HG03469 (cell line): ENCODE results near the gene CDH2.
"Not testable (repeated sequence)": the region's sequence is repeated elsewhere in the genome, so short reads cannot be mapped to it uniquely, and the experiment has no call there.

Source experiments
- ATAC-seq: cut with Tn5 transposase; IDR thresholded peaks from one replicate; pipeline ENCODE4 v1.9.1; 2021; ENCODE audit warnings: mild to moderate bottlenecking, moderate library complexity, moderate number of reproducible peaks; ENCODE audit not compliant: unreplicated experiment

The CDH2 gene

DNA sequence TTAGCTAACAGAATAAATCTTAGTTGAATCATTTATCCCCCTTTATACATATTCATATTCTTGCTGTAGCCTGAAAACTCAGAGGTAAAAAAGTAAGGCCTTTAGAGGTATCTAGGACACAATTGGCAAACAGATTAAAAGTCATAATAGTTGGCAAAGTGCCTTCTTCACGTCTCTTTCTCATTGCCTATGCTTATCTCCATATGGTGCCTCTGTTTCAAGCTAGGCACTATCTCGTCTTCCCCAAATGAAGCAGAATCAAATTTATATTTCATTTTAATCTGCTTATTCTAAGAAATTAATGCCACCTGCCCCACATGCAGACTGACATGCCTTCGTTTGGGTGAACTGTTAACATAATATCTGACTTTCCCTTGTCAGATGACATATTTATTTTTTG, 245.4 kb downstream of the CDH2 start:
- no peak for ATAC-seq

DNA sequence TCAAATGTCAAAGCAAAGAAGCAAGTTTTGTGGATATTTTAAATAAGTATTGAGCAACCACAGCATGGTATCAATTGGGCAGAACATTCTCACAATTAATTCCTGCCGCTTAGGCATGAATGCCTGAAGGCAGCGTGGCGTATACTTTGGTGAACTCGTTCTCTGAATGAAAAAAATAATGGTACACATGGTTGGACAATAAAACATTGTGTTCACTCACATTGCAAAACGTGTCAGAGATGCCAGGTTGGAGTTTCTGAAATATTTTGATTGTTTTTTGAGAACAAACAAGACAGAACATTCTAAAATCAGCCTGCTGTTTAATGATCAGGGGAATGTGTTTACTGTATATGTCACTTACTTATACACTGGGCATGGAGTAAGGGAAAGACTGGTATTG, 254.2 kb downstream of the CDH2 start:
- no peak for ATAC-seq

GRCh38 chr18:27921904-27922751, 254.8 kb downstream of the CDH2 start:
- ATAC-seq = no peak

- no peak for ATAC-seq
These were observed 255.5 kb downstream of the CDH2 start for GRCh38 chr18:27921392-27921791.

DNA sequence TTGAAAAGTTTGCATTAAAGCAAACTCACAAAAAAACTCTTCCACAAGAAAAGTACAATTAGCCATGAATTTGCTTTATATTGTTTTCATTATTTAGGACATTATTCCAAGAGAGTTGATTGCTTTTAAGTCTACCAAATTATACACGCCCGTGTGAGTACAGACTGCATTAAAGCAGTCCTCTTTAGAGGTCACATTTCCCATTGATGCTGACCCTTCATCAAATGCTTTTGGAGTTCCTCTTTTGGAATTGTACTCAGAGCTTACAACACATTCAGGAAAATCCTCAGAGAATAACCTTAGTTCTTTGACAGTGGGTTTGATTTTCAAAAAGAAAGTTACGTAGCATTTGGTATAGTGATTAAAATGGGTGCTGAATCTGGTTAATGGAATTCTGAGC, 256.1 kb downstream of the CDH2 start:
- no peak for ATAC-seq

DNA sequence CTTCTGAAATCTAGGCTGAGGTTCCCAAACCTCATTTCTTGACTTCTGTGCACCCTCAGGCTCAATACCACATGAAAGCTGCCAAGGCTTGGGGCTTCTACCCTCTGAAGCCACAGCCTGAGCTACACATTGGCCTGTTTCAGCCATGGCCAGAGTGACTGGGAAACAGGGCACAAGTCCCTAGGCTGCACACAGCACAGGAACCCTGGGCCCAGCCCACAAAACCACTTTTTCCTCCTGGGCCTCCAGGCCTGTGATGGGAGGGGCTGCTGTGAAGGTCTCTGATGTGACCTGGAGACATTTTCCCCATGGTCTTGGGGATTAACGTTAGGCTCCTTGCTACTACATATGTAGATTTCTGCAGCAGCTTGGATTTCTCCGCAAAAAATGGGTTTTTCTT, 270.7 kb downstream of the CDH2 start:
- not testable (repeated sequence) for ATAC-seq

DNA sequence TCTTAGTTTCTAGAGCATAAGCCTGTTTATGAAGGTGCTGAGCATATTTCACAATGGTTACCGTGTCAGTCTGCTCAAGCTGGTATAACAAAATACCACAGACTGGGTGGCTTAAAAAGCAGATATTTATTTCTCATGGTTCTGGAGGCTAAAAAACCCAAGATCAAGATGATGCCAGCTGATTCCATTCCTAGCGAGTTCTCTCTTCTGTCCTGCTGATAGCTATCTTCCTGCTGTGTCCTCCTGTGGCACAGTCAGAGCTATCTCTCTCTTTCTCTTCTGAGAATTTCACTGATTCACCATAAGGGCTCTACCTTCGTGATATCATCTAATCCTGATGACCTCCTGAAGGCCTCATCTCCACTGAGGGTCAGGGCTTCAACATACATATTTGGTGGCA, 273.0 kb downstream of the CDH2 start:
- ATAC-seq = no peak

GRCh38 chr18:27901424-27902226, 275.3 kb downstream of the CDH2 start:
- no peak for ATAC-seq
